Endometrium (tissue), 2 donors: Measurements from ENCODE around the gene GBE1.

ENCODE experiments used
- FAIRE-seq: peaks from 2 replicates; lab custom pipeline; 2012; peaks lifted over from hg19 to GRCh38; lab: Jason Lieb, UNC
- donor health status: control.
- donor health status: control.

GBE1 gene

GRCh38 chr3:81468391-81468790 lies 293.1 kb downstream of the GBE1 start:
- no peak for FAIRE-seq

- FAIRE-seq, result no peak
Observed at GRCh38 chr3:81466201-81466560, 295.3 kb downstream of the GBE1 start.

- FAIRE-seq, result no peak
Observed at GRCh38 chr3:81465510-81466200, 295.8 kb downstream of the GBE1 start.

GRCh38 chr3:81463781-81464180 lies 297.7 kb downstream of the GBE1 start:
- FAIRE-seq, result no peak

GRCh38 chr3:81462921-81463320 lies 298.5 kb downstream of the GBE1 start:
- FAIRE-seq, result no peak

- no peak for FAIRE-seq
Observed at GRCh38 chr3:81459733-81460132, 301.7 kb downstream of the GBE1 start.

- FAIRE-seq, result no peak
Observed at GRCh38 chr3:81452418-81452817, 309.0 kb downstream of the GBE1 start.

GRCh38 chr3:81451611-81452010 lies 309.8 kb downstream of the GBE1 start:
- no peak for FAIRE-seq

GRCh38 chr3:81451140-81451539 lies 310.3 kb downstream of the GBE1 start:
- FAIRE-seq, result no peak

- FAIRE-seq, result no peak
Observed at GRCh38 chr3:81446806-81447205, 314.6 kb downstream of the GBE1 start.

GRCh38 chr3:81445712-81446111 lies 315.7 kb downstream of the GBE1 start:
- no peak for FAIRE-seq

GRCh38 chr3:81444817-81445460 lies 316.5 kb downstream of the GBE1 start:
- FAIRE-seq, result no peak

- FAIRE-seq, result no peak
Observed at GRCh38 chr3:81443958-81444357, 317.5 kb downstream of the GBE1 start.

GRCh38 chr3:81443457-81443782 lies 318.0 kb downstream of the GBE1 start:
- FAIRE-seq, result no peak

- FAIRE-seq, result no peak
Observed at GRCh38 chr3:81442758-81443456, 318.5 kb downstream of the GBE1 start.

GRCh38 chr3:81440661-81441060 lies 320.8 kb downstream of the GBE1 start:
- FAIRE-seq, result no peak
